KOPT-K1 (cell line): ENCODE measurements around the gene MACROD1.

Source experiments
- H3K27ac ChIP-seq: fragments of 200-600 bp; sonication (generic); 2 replicates; pipeline ENCODE4 v1.5.1; 2016; ENCODE audit warnings: antibody characterized with exemption, mild to moderate bottlenecking, low read depth, low read length; ENCODE audit not compliant: poor library complexity, severe bottlenecking
- H3K36me3 ChIP-seq: fragments of 200-600 bp; sonication (generic); 2 replicates; pipeline ENCODE4 v1.5.1; 2017; ENCODE audit warnings: antibody characterized with exemption, mild to moderate bottlenecking, low read length, moderate library complexity; ENCODE audit not compliant: insufficient read depth
- H3K9me3 ChIP-seq: fragments of 200-600 bp; sonication (generic); 2 replicates; pipeline ENCODE4 v1.5.1; 2017; ENCODE audit warnings: antibody characterized with exemption, low read length, mild to moderate bottlenecking; ENCODE audit not compliant: insufficient read depth, poor library complexity, severe bottlenecking

Gene MACROD1

DNA sequence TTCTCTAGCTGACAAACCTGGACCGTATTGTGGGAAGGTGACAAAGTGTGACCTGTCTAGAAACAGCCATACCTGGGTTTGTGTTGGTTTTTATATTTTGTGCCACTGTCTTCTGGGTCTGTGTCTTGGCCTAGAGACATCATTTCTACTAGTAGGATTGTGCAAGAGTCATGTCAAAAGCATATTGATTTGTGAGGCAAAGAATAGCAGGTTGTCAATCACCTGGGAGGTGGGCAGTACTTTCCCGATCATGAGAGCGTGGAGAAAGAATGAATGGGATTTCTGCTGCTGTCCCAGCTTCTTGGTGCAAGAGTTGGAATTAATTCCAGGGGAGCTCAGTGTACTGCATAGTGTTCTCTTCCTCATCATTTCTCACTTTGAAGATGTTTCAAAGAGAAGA, 35.6 kb upstream of the MACROD1 start:
- peaks cover 93% of the 10 kb centered on the region for H3K36me3 ChIP-seq

DNA sequence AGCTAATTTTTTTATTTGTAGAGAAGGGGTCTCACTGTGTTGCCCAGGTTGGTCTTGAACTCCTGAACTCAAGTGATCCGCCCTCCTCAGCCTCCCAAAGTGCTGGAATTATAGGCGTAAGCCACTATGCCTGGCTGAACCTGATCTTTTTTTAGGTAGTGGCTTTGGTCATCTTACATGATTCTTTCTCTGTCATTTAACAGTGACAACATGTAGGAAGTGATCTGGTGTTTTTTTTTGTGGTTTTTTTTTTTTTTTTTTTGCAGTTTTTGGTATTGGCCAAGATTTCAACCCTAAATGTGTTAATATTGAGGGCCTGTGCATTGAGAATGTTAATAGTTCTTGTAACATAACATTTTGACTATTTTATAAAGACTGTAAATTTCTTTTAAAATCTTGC, 32.6 kb upstream of the MACROD1 start:
- H3K36me3 ChIP-seq = peaks cover 98% of the 10 kb centered on the region
- H3K27ac ChIP-seq = no peak overlapping the region
- no peaks in the 10 kb centered on the region for H3K9me3 ChIP-seq

More for the DNA sequence above, 35.6 kb upstream of the MACROD1 start:
- H3K9me3 ChIP-seq = no peaks in the 10 kb centered on the region
- H3K27ac ChIP-seq = no peak overlapping the region

DNA sequence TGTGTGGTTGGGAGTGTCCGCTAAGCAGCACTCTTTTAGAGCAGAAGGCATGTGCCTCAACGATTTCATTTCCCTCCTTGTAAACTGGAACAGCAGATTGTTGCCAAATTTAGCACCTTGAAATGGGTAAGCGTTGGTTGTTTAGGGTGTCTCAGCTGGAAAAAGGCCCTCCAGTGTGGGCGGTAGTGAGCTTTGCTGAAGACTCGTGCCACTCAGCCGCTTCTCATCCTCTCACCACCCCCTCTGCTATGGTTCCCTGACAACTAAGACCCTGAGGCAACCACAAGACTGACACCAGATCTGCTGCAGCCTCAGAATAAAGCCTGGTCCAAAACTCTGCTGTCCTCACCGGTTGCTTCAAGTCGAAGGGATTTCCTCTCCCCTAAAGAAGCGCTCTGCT, 30.7 kb upstream of the MACROD1 start:
- H3K9me3 ChIP-seq = no peaks in the 10 kb centered on the region
- peaks cover 98% of the 10 kb centered on the region for H3K36me3 ChIP-seq
- no peak overlapping the region for H3K27ac ChIP-seq

DNA sequence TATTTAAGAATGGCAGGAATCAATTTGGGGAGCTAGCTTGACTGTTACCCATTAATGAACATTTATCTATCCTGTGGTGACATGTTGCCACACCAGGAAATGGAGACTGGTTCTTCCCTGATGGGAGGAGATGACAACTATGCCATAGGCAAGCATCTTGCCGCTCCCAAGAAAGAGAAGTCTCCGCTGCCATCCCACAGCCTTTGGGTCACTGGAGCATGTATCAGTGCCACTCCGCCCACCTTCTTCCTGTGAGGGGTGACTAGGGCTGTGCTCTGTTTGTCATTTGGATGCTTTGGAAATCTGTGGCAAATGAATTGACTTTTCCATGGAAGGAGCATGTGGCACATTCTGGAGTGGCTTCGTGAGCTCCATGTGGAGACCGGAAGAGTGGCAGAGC, 26.5 kb upstream of the MACROD1 start:
- H3K27ac ChIP-seq = no peak overlapping the region
- H3K9me3 ChIP-seq = no peaks in the 10 kb centered on the region
- H3K36me3 ChIP-seq = peaks cover 94% of the 10 kb centered on the region

DNA sequence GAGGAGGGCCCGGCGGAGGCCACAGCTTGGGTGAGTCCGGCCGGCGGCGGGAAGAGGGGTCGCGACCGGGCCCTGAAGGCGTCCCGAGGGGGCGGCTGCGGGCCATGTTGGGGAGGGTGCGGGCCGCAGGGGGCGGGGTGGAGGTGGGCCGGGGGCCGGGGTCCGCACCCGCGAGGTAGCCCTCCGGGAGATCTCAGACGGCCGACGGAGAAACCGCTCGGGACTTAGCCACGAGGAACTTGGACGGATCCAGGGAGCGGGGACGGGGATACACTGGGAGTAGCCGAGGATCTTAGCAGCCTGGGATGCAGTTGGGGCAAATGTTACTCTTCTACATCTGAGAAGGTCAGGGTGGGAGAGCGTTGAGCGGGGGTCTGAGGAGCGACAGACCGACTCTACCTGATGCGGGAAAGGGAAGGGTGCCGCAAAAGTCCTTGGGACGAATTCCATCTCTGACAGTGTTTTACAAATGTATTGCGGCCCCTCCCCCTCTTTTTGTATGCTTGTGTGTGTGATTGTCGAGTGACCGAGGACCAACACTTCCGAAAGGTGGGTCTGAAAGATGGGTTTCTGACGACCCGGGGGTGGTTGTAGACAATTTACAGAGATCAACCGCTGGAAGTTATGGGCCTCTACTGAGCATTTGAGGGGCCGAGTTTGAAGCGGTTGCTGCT, 20.7 kb upstream of the MACROD1 start:
- Histone ChIP-seq H3K36me3 (peaks cover 36% of the 10 kb centered on the region), H3K27ac (no peak overlapping the region), H3K9me3 (no peaks in the 10 kb centered on the region)

DNA sequence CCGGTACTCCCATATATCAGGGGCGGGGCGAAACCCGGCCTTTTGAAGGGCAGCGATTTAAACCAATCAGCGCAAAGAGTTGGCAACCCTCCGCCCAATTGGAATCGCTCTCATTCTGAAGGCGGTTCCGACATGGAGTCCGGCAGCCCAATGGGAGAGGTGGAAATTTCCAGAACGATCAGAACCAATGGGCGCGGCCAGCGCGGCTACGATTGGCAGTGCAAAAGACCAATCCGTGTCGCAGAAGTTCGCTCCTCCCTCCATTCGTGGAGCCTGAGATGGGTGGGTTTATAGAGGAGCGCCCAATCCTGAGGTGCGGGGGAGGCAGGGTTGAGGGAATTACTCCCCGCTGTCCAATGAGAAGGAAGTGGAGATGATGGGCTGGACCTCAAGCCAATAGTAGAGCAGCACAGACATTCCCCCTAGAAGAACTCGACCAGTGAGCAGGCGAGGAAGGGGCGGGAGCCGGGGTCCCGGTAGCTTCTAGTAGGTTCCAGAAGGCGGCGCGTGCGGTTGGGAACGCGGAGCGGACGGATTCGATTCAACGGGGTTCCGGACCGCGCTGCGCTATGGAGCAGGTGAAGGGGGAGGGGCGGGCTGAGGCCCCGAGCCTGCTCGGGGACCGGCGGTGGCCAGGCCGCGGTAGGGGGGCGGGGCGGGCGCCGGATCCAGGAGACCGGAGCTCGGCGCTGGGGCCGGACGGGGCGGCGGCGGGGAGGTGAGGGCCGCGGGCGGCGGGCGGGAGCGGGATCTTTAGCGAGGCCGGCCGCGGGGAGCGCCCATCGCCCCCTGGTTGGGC, 20.0 kb upstream of the MACROD1 start, which contains the start of gene STIP1:
Gene STIP1 (plus strand): TSS at position 479 of the 799 bp plus-strand sequence. CDS start 91 bp downstream, at position 570.
- Histone ChIP-seq H3K27ac (peak within 1 kb of the TSS; percentile 80), H3K36me3 (peaks cover 29% of the 10 kb centered on the region), H3K9me3 (no peaks in the 10 kb centered on the region)

DNA sequence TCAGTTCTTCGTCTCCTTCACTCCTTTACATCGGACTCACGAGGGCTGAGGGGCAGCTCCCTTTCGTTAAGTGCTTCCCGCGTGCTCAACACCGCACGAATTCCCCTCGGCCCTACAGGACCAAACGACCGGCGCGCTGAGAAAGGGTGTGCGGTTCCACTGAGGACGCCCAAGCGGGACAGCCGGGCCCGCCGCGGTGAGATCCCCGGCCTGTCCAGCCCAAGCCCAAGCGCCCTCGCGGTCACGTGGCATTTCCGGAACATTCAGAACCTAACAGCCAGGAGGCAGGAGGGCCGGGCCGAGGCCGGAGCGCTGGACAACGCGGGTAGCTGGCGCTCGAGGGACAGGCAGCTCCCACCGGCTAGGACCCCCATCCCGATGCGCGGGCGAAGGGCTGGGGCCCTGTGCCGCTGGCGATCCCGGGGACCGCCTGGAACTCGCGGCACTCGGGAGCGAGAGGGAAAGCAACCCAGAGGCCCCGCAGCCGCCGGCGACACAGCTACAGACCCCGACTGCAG, 19.3 kb upstream of the MACROD1 start:
- Histone ChIP-seq H3K27ac (peak overlapping the region; percentile 80), H3K9me3 (no peaks in the 10 kb centered on the region), H3K36me3 (peaks cover 22% of the 10 kb centered on the region)

DNA sequence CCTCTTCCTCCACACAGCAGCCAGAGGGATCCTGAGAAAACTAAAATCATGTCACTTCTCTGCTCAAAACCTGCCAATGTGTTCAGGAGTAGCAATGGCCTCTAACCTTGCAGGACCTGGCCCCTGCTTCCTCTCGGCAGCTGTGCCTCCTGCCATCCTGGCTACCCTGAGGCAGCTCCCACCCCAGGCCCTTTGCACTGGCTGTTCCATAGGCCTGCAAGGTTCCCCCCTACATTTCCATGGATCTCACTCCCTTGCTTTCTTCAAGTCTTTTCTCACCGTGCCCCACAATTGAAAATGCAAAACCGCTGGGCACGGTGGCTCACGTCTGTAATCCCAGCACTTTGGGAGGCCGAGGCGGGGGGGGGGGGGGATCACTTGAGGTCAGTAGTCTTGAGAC, 18.0 kb upstream of the MACROD1 start:
- Histone ChIP-seq H3K36me3 (peaks cover 11% of the 10 kb centered on the region), H3K9me3 (no peaks in the 10 kb centered on the region), H3K27ac (no peak overlapping the region)

DNA sequence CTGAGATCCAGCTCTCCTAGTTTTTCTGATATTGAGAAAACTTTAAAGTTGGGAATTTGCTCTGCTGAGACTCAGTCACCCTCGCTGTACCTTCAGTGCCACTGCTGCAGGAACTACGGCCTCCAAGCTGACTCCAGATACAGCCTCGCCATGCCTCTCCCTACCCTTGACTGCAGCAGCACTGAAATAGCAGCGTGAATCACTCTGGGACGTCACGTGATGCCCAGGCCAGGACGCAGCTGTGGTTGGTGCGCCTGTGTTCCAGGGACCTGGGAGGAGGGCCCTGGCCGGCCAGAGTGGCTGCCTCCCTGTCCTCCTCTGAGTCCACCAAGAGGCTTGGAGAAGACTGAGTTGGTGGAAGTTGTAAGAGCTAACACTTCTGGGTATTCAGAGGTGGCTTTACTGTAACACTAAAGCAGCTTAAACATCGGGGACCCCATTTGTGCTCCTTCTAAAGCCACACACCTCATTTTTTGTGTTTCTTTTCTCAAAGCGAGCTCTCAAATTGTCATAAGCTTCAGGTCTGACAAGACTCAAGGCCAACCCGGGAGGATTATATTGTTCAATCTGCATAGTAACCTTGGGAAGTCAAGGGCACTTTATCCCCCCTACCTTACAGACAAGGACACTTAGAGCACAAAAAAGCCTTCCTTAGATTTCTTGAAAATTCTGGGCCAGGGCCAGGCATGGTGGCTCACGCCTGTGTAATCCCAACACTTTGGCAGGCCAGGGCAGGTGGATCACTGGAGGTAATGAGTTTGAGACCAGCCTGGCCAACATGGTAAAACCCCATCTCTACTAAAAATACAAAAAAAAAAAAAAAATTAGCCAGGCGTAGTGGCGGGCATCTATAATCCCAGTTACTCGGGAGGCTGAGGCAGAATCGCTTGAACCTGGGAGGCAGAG, 15.8 kb upstream of the MACROD1 start:
- Histone ChIP-seq H3K9me3 (no peaks in the 10 kb centered on the region), H3K36me3 (no peaks in the 10 kb centered on the region), H3K27ac (no peak overlapping the region)

DNA sequence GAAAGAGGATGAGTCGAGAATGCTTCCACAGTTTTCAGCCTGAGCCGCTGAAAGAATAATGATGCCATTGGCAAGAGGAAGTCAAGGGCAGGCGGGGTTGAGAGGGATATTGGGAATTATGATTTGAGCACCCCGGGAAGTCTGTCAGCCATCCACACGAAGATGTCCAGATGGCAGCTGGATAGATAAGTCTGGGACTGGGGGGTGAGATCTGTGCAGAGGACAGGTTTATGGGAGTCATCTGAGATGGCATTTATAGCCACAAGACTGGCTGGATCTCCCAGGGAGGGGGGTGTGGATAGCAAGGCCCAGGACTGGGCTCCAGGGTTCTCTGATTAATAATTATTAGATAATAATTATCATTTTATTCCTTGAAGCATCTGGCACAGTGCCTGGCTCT, 15.0 kb upstream of the MACROD1 start:
- Histone ChIP-seq H3K27ac (no peak overlapping the region), H3K36me3 (no peaks in the 10 kb centered on the region), H3K9me3 (no peaks in the 10 kb centered on the region)

DNA sequence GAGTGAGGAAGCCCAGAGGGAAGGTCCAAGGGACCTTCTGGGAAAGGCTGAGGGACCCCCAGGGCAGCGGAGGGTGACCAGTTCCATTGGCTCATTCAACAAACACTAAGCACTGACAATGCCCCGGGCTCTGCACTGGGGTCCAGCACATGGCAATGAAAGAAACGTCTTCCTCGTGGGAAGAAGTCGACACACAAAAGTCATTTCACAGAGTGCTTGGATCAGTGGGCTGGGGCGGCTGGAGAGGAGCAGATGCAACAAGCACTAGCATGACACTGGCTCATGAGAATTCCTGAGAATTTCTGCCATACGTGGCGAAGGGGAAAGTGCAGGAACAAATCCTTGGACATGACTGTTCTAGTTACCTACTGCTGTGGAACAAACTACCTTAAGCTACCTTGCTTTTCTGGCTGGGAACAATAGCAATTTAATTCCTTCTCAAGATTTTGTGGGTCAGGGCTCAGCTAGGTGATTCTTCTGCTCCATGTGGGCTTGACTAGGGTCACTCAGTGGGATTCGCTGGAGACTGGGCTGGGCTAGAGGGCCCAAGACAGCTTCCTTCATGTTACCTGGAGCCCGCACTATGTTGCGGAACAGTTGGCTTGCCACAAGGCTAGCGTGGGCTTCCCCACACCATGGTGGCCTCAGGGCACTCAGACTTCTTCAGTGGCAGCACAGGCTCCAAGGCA, 13.2 kb upstream of the MACROD1 start:
- Histone ChIP-seq H3K9me3 (no peaks in the 10 kb centered on the region), H3K27ac (no peak overlapping the region)

DNA sequence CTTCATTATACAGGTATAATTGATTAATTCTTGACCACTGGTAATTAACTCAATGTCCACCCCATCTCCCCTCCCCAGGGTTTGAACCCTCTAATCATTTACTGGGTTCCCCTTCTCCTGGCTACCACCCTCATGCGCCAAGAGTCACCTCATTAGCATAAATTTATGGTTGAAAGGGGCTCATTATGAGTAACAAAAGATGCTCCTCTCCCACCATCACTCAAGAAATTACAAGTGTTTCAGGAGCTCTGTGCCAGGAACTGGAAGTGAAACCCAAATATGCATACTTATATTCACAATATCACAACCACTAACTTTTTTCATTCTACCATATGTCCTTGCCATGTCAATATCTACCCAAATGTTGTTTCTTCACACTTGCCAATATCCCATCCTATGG, 12.3 kb upstream of the MACROD1 start:
- H3K9me3 ChIP-seq = no peaks in the 10 kb centered on the region
- no peak overlapping the region for H3K27ac ChIP-seq
- H3K36me3 ChIP-seq = no peaks in the 10 kb centered on the region

More for the DNA sequence above, 13.2 kb upstream of the MACROD1 start:
- no peaks in the 10 kb centered on the region for H3K36me3 ChIP-seq

DNA sequence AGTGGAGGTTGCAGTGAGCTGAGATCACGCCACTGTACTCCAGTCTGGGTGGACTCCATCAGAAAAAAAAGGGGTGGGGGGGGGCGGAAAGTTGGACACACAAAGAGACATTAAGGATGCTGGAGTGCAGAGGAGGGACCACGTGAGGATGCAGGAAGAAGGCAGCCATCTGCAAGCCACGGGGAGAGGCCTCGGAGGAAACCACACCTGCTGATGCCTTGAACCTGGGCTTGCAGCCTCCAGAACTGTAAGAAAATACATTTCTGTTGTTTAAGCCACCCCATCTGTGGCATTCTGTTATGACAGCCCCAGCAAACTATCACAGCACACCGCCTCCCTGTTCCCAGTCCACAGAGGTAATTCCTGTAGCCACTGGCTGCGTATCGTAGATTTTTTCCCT, 10.8 kb upstream of the MACROD1 start:
- Histone ChIP-seq H3K27ac (no peak overlapping the region), H3K36me3 (no peaks in the 10 kb centered on the region), H3K9me3 (no peaks in the 10 kb centered on the region)

DNA sequence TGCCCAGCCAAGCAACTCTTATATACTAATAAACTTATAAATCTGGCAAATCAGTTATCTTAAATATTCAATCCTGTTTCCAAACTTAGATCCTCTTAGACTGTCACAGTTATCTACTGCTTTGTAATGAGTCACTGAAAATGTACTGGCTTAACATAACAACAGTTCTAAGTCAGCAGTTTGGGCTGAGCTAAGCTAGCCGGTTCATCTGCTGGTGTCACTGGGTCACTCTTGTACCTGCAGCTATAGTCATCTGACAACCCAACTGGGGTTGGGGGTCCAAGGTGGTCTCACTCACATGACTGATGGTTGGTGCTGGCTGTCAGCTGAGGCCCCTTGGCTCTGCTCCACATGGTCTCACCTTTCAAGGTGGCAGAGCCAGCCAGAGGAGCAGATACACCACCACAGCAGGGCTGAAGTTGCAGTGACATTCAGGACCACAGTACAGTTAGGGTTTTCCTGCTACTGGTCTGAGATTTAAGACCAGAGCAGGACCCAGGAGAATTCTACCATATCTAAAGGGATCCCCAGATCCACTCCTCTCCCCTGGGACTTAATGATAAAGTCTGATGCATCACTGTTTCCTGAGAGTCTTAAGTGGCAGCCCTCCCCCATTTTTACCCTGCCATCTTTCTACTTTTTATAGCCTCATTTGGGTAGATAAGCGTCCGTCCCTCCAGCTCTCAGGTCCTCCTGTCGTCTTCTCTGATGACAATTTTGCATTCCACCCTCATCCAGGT, 7.9 kb upstream of the MACROD1 start:
- H3K9me3 ChIP-seq = no peaks in the 10 kb centered on the region

More for the DNA sequence above, 7.9 kb upstream of the MACROD1 start:
- H3K36me3 ChIP-seq = no peaks in the 10 kb centered on the region
- H3K27ac ChIP-seq = no peak overlapping the region
